ENCODE results near the gene ERBB4. TPM values are rescaled to one million over a fixed set of nuclear protein-coding genes. Genes with fewer than 3 reads are reported as not detected.

Gene ERBB4
- total RNA-seq, 1 donor from 2014 or later: 10.2 TPM

DNA sequence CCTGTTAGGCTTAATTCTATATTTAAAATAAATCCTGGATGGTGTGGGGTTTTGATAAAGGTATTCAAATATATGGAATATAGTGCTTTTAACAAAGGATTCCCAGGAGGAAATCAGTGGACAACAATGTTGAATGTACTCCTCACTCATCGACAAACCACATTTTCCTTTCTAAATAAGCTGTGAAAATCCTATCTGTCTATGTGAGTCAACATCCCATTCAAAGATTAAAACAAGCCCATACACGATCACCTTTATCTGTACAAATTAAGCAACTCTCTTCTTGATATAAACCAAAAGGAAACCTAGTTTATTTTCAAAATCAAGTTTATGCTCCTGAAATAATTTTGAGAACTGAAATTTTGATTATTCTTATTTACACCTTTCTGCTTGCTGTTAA is 153.4 kb downstream of the ERBB4 start:
- no peak overlapping the region for H3K4me3 Mint-ChIP-seq
- TF ChIP-seq, protein P1, sequence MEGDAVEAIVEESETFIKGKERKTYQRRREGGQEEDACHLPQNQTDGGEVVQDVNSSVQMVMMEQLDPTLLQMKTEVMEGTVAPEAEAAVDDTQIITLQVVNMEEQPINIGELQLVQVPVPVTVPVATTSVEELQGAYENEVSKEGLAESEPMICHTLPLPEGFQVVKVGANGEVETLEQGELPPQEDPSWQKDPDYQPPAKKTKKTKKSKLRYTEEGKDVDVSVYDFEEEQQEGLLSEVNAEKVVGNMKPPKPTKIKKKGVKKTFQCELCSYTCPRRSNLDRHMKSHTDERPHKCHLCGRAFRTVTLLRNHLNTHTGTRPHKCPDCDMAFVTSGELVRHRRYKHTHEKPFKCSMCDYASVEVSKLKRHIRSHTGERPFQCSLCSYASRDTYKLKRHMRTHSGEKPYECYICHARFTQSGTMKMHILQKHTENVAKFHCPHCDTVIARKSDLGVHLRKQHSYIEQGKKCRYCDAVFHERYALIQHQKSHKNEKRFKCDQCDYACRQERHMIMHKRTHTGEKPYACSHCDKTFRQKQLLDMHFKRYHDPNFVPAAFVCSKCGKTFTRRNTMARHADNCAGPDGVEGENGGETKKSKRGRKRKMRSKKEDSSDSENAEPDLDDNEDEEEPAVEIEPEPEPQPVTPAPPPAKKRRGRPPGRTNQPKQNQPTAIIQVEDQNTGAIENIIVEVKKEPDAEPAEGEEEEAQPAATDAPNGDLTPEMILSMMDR (conservative IDR thresholded peaks at IDR 0.05): no peak
- H3K36me3 Mint-ChIP-seq (ENCODE audit: low read depth): no peaks in the 10 kb centered on the region
- peaks cover 12% of the 10 kb centered on the region for H3K4me1 Mint-ChIP-seq
- DNase-seq (ENCODE audit: low read depth, low spot score): no peak
- H3K9me3 Mint-ChIP-seq: no peaks in the 10 kb centered on the region
- no peaks in the 10 kb centered on the region for H3K27me3 Mint-ChIP-seq (ENCODE audit: low read depth)
- H3K27ac Mint-ChIP-seq (ENCODE audit: unreplicated experiment): no peak overlapping the region

- no peak overlapping the region for H3K27ac Mint-ChIP-seq (ENCODE audit: unreplicated experiment)
- TF ChIP-seq, protein P1 (conservative IDR thresholded peaks at IDR 0.05): no peak
Observed at GRCh38 chr2:212384027-212384426, 154.6 kb downstream of the ERBB4 start.

DNA sequence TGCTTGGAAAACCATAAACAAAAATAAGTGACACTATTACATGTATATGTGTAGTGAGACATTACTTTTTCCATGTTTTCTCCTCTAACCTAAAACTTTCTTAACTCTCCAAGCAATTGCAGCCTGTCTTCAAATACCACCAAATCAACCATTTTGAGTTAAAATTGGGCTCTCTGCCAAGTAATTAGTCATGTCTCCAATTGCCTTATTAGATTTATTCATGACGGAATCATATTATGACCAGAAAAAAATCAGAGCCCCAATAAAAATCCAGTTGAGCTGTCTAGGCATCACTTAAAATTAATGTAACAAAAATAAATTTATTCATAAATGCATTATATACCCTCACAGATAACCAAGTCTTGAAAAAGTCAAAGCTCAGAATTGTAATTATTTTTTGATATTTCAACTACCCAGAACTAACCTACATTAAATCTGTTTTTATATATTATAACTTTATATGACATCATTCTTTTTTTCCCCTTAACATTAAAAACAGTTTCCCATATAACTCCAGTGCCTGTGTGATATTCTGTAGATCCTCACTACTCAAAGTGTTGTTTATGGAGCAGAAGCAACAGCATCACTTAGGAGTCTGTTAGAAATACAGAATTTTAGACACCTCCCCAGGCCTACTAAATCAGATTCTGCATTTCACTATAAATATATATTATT is 157.0 kb downstream of the ERBB4 start:
- DNase-seq (ENCODE audit: low read depth, low spot score): no peak
- TF ChIP-seq, protein P1 (conservative IDR thresholded peaks at IDR 0.05): no peak
- peaks cover 7% of the 10 kb centered on the region for H3K4me1 Mint-ChIP-seq
- no peak overlapping the region for H3K4me3 Mint-ChIP-seq
- H3K36me3 Mint-ChIP-seq (ENCODE audit: low read depth): no peaks in the 10 kb centered on the region
- H3K27ac Mint-ChIP-seq (ENCODE audit: unreplicated experiment): no peak overlapping the region
- H3K9me3 Mint-ChIP-seq: peaks cover 2% of the 10 kb centered on the region
- no peaks in the 10 kb centered on the region for H3K27me3 Mint-ChIP-seq (ENCODE audit: low read depth)

More at GRCh38 chr2:212384027-212384426, 154.6 kb downstream of the ERBB4 start:
- DNase-seq (ENCODE audit: low read depth, low spot score): no peak
- Mint-ChIP-seq H3K27me3 (ENCODE audit: low read depth) (no peaks in the 10 kb centered on the region), H3K9me3 (no peaks in the 10 kb centered on the region), H3K36me3 (ENCODE audit: low read depth) (no peaks in the 10 kb centered on the region), H3K4me1 (peaks cover 12% of the 10 kb centered on the region), H3K4me3 (no peak overlapping the region)

- peaks cover 7% of the 10 kb centered on the region for H3K9me3 Mint-ChIP-seq
- H3K27me3 Mint-ChIP-seq (ENCODE audit: low read depth): no peaks in the 10 kb centered on the region
- H3K4me3 Mint-ChIP-seq: no peak overlapping the region
- no peak overlapping the region for H3K27ac Mint-ChIP-seq (ENCODE audit: unreplicated experiment)
- TF ChIP-seq, protein P1 (conservative IDR thresholded peaks at IDR 0.05): no peak
- DNase-seq (ENCODE audit: low read depth, low spot score): no peak
- H3K4me1 Mint-ChIP-seq: peaks cover 7% of the 10 kb centered on the region
- H3K36me3 Mint-ChIP-seq (ENCODE audit: low read depth): no peaks in the 10 kb centered on the region
Observed at GRCh38 chr2:212379103-212379502, 159.5 kb downstream of the ERBB4 start.

DNA sequence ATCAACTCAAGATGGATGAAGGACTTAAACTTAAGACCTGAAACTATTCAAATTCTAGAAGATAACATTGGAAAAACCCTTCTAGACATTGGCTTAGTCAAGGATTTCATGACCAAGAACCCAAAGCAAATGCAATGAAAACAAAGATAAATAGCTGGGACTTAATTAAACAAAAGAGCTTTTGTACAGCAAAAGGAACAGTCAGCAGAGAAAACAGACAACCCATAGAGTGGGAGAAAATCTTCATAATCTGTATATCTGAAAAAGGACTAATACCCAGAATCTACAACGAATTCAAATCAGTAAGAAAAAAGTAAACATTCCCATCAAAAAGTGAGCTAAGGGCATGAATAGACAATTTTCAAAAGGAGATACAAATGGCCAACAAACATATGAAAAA is 171.2 kb downstream of the ERBB4 start:
- Mint-ChIP-seq H3K27me3 (ENCODE audit: low read depth) (no peaks in the 10 kb centered on the region), H3K9me3 (peaks cover 5% of the 10 kb centered on the region), H3K27ac (ENCODE audit: unreplicated experiment) (no peak overlapping the region), H3K4me1 (peaks cover 24% of the 10 kb centered on the region), H3K36me3 (ENCODE audit: low read depth) (no peaks in the 10 kb centered on the region), H3K4me3 (no peak overlapping the region)
- DNase-seq (ENCODE audit: low read depth, low spot score): no peak
- TF ChIP-seq, protein P1 (conservative IDR thresholded peaks at IDR 0.05): no peak
